H9 (cell line): ENCODE results near the gene HNF1B. TPM values are rescaled to one million over a fixed set of nuclear protein-coding genes. Genes with fewer than 3 reads are reported as not detected.

ENCODE experiments used
- DNase-seq: peaks from one replicate; pipeline ENCODE4 v3.0.0-alpha.2; 2017
- H2AFZ ChIP-seq: one replicate; pipeline ENCODE4 v1.6.1; 2013; ENCODE audit warnings: mild to moderate bottlenecking, low read length, control low read depth, moderate library complexity
- H2AK5ac ChIP-seq: 2 replicates; pipeline ENCODE4 v1.6.1; 2013; ENCODE audit warnings: low read length, control low read depth, mixed read lengths; ENCODE audit not compliant: insufficient read length
- H2BK120ac ChIP-seq: one replicate; pipeline ENCODE4 v1.6.1; 2013; ENCODE audit warnings: low read depth, mild to moderate bottlenecking, low read length, control low read depth, inconsistent platforms; ENCODE audit not compliant: poor library complexity, severe bottlenecking
- H2BK12ac ChIP-seq: 2 replicates; pipeline ENCODE4 v1.6.1; 2013; ENCODE audit warnings: low read length, control low read depth, mixed read lengths, low read depth; ENCODE audit not compliant: insufficient read length
- H2BK15ac ChIP-seq: 2 replicates; pipeline ENCODE4 v1.6.1; 2013; ENCODE audit warnings: low read depth, low read length, control low read depth
- H2BK20ac ChIP-seq: one replicate; pipeline ENCODE4 v1.6.1; 2013; ENCODE audit warnings: low read depth, mild to moderate bottlenecking, low read length, control low read depth, inconsistent platforms; ENCODE audit not compliant: poor library complexity, severe bottlenecking
- H2BK5ac ChIP-seq: 2 replicates; pipeline ENCODE4 v1.6.1; 2013; ENCODE audit warnings: low read length, control low read depth, mixed read lengths; ENCODE audit not compliant: insufficient read length
- H3K14ac ChIP-seq: 2 replicates; pipeline ENCODE4 v1.6.1; 2013; ENCODE audit warnings: low read length, control low read depth; ENCODE audit not compliant: insufficient read depth
- H3K18ac ChIP-seq: 2 replicates; pipeline ENCODE4 v1.6.1; 2013; ENCODE audit warnings: low read depth, mild to moderate bottlenecking, mixed read lengths, low read length, control low read depth; ENCODE audit not compliant: insufficient read length
- H3K23ac ChIP-seq: 2 replicates; pipeline ENCODE4 v1.6.1; 2013; ENCODE audit warnings: low read length, control low read depth, mixed read lengths, low read depth; ENCODE audit not compliant: insufficient read length
- H3K23me2 ChIP-seq: 2 replicates; pipeline ENCODE4 v1.6.1; 2013; ENCODE audit warnings: low read depth, mild to moderate bottlenecking, mixed read lengths, low read length, control low read depth; ENCODE audit not compliant: insufficient read length, poor library complexity, severe bottlenecking
- H3K27ac ChIP-seq: 2 replicates; pipeline ENCODE4 v1.5.1; 2013; ENCODE audit warnings: low read length, control low read depth, mixed read lengths, low read depth; ENCODE audit not compliant: insufficient read length
- H3K27me3 ChIP-seq: 2 replicates; pipeline ENCODE4 v1.6.1; 2013; ENCODE audit warnings: low read length, control low read depth, inconsistent platforms; ENCODE audit not compliant: insufficient read depth
- H3K4ac ChIP-seq: 2 replicates; pipeline ENCODE4 v1.6.1; 2013; ENCODE audit warnings: low read depth, mild to moderate bottlenecking, control low read depth, inconsistent platforms, low read length, moderate library complexity
- H3K4me1 ChIP-seq: 2 replicates; pipeline ENCODE4 v1.6.1; 2013; ENCODE audit warnings: low read length, control low read depth, inconsistent platforms; ENCODE audit not compliant: insufficient read depth
- H3K4me2 ChIP-seq: 2 replicates; pipeline ENCODE4 v1.6.1; 2013; ENCODE audit warnings: low read length, control low read depth, mixed read lengths; ENCODE audit not compliant: insufficient read length, insufficient read depth
- H3K56ac ChIP-seq: 2 replicates; pipeline ENCODE4 v1.6.1; 2013; ENCODE audit warnings: low read depth, mild to moderate bottlenecking, mixed read lengths, low read length, control low read depth; ENCODE audit not compliant: insufficient read length
- H3K79me1 ChIP-seq: 2 replicates; pipeline ENCODE4 v1.6.1; 2013; ENCODE audit warnings: low read depth, mild to moderate bottlenecking, moderate library complexity, low read length, control low read depth, inconsistent platforms; ENCODE audit not compliant: insufficient read depth, poor library complexity, severe bottlenecking
- H3K79me2 ChIP-seq: 2 replicates; pipeline ENCODE4 v1.6.1; 2013; ENCODE audit warnings: low read length, control low read depth, inconsistent platforms; ENCODE audit not compliant: insufficient read depth
- H3K9ac ChIP-seq: 2 replicates; pipeline ENCODE4 v1.6.1; 2013; ENCODE audit warnings: low read length, control low read depth, mixed read lengths; ENCODE audit not compliant: insufficient read length; ENCODE audit errors: extremely low read depth
- H3K9me3 ChIP-seq: one replicate; pipeline ENCODE4 v1.6.1; 2013; ENCODE audit warnings: low read depth, low read length, inconsistent platforms; ENCODE audit not compliant: control insufficient read depth
- H3T11ph ChIP-seq: one replicate; pipeline ENCODE4 v1.6.1; 2013; ENCODE audit warnings: mild to moderate bottlenecking, low read length, control low read depth, inconsistent platforms
- H4K20me1 ChIP-seq: one replicate; pipeline ENCODE4 v1.6.1; 2013; ENCODE audit not compliant: control insufficient read depth, insufficient read length, insufficient read depth
- H4K5ac ChIP-seq: 2 replicates; pipeline ENCODE4 v1.6.1; 2013; ENCODE audit warnings: low read depth, mild to moderate bottlenecking, mixed read lengths, low read length, control low read depth; ENCODE audit not compliant: insufficient read length
- H4K8ac ChIP-seq: replicated peaks from 2 replicates; pipeline ENCODE4 v1.6.1; 2013; ENCODE audit warnings: low read length, control low read depth, mixed read lengths, low read depth; ENCODE audit not compliant: insufficient read length
- H4K91ac ChIP-seq: 2 replicates; pipeline ENCODE4 v1.6.1; 2013; ENCODE audit warnings: low read depth, mild to moderate bottlenecking, moderate library complexity, mixed read lengths, low read length, control low read depth; ENCODE audit not compliant: insufficient read length
- H3K27ac Mint-ChIP-seq, 3 experiments: 2 replicates in 2 of 3; 3 replicates in 1 of 3; pipeline ENCODE4 v1.8.0; 2020 to 2021; ENCODE audit warnings: mixed read lengths in 3 of 3, mild to moderate bottlenecking in 1 of 3, moderate library complexity in 1 of 3
- H3K27me3 Mint-ChIP-seq: 2 replicates; pipeline ENCODE4 v1.8.0; 2021; ENCODE audit warnings: low read depth, mild to moderate bottlenecking, moderate library complexity, mixed read lengths
- H3K36me3 Mint-ChIP-seq, 3 experiments: 2 replicates in 2 of 3; 3 replicates in 1 of 3; pipeline ENCODE4 v1.8.0; 2020 to 2021; ENCODE audit warnings: low read depth in 3 of 3, mixed read lengths in 3 of 3; ENCODE audit not compliant: insufficient read depth in 1 of 3
- H3K4me1 Mint-ChIP-seq, 2 experiments: 2 replicates each; pipeline ENCODE4 v1.8.0; 2020; ENCODE audit warnings: mixed read lengths in 2 of 2
- H3K4me3 Mint-ChIP-seq, 2 experiments: 2 replicates in 1 of 2; 3 replicates in 1 of 2; pipeline ENCODE4 v1.8.0; 2020 to 2021; ENCODE audit warnings: mild to moderate bottlenecking in 2 of 2, mixed read lengths in 2 of 2, moderate library complexity in 1 of 2
- H3K9me3 Mint-ChIP-seq, 2 experiments: 2 replicates in 1 of 2; 3 replicates in 1 of 2; pipeline ENCODE4 v1.8.0; 2020; ENCODE audit warnings: mild to moderate bottlenecking in 2 of 2, mixed read lengths in 2 of 2, moderate library complexity in 1 of 2
- CTCF ChIP-seq: fragments of 200-600 bp; sonication (generic); conservative IDR thresholded peaks from 3 replicates; pipeline ENCODE4 v1.8.0; 2021; ENCODE audit warnings: antibody characterized with exemption, mild to moderate bottlenecking
- WGBS: extraction: QIAGEN DNeasy Blood & Tissue Kit; methylation state at CpG from one replicate; pipeline ENCODE4 v1.1.7; 2013; ENCODE audit warnings: missing lambda C conversion rate, low lambda C conversion rate, mixed read lengths; ENCODE audit not compliant: insufficient read length; ENCODE audit errors: extremely low coverage; 5-methylcytosine and 5-hydroxymethylcytosine counted together
- total RNA-seq: library from RNA; stranded (reverse); gene quantifications from 2 replicates; pipeline ENCODE4 v1.2.1, GENCODE V29; 2021

The HNF1B gene
- total RNA-seq, 1 experiment from 2014 or later: not detected

- Histone ChIP-seq H3K9ac (no peak overlapping the region), H3K9me3 (peaks cover 15% of the 10 kb centered on the region), H3T11ph (no peak overlapping the region), H4K20me1 (no peaks in the 10 kb centered on the region), H4K8ac (no peak overlapping the region), H3K4me2 (no peak overlapping the region), H2BK15ac (no peak overlapping the region), H3K4me1 (no peaks in the 10 kb centered on the region), H2BK20ac (no peak overlapping the region), H2BK12ac (no peak overlapping the region), H3K14ac (no peak overlapping the region), H2AK5ac (no peak overlapping the region), H3K27me3 (no peaks in the 10 kb centered on the region), H3K27ac (no peak overlapping the region), H2BK5ac (no peak overlapping the region), H2AFZ (no peak overlapping the region), H4K91ac (no peak overlapping the region), H4K5ac (no peak overlapping the region), H3K23ac (no peak overlapping the region), H3K18ac (no peak overlapping the region), H3K56ac (no peak overlapping the region), H3K79me2 (no peaks in the 10 kb centered on the region), H3K23me2 (no peaks in the 10 kb centered on the region), H3K79me1 (no peaks in the 10 kb centered on the region), H2BK120ac (no peak overlapping the region), H3K4ac (no peak overlapping the region)
- Mint-ChIP-seq H3K27me3 (peaks cover 21% of the 10 kb centered on the region), H3K4me3 (no peak overlapping the region), H3K9me3 (peaks cover 12% of the 10 kb centered on the region in 2 experiments), H3K36me3 (peaks cover 0 to 9% (median 2%) of the 10 kb centered on the region in 3 experiments; a peak in 3 of 7 replicates), H3K27ac (no peak overlapping the region; a peak in 1 of 7 replicates), H3K4me1 (no peaks in the 10 kb centered on the region)
- WGBS: 100% methylated on average over 1 of the region's 17 CpGs
- DNase-seq: peak; percentile 81
- peak; percentile 82 for TF ChIP-seq CTCF
Observed at GRCh38 chr17:37770631-37771518, 26.0 kb upstream of the HNF1B start.
